Keratinocyte (primary cell): Measurements from ENCODE around the gene HMX3. TPM values are rescaled to one million over a fixed set of nuclear protein-coding genes. Genes with fewer than 3 reads are reported as not detected.

Source experiments
- DNase-seq: peaks from one replicate; pipeline ENCODE4 v3.0.0-alpha.2; 2011; ENCODE audit warnings: low read depth, missing footprints, low spot score
- FAIRE-seq: peaks from 2 replicates; lab custom pipeline; 2011; peaks lifted over from hg19 to GRCh38; lab: Jason Lieb, UNC
- H2AFZ ChIP-seq: 2 replicates; pipeline ENCODE4 v1.6.0; 2012; ENCODE audit warnings: low read length, control low read depth, inconsistent platforms; ENCODE audit not compliant: control insufficient read depth
- H3K27ac ChIP-seq: 2 replicates; pipeline ENCODE4 v1.5.1; 2011; ENCODE audit warnings: low read length; ENCODE audit not compliant: control insufficient read depth, insufficient read depth
- H3K27me3 ChIP-seq: 3 replicates; pipeline ENCODE4 v1.6.0; 2011; ENCODE audit warnings: low read length; ENCODE audit not compliant: control insufficient read depth, insufficient read depth; ENCODE audit errors: extremely low read depth
- H3K36me3 ChIP-seq, 2 experiments: 2 replicates in 1 of 2; 3 replicates in 1 of 2; pipeline ENCODE4 v1.5.1; 2011; ENCODE audit warnings: low read length in 2 of 2, mild to moderate bottlenecking in 1 of 2; ENCODE audit not compliant: control insufficient read depth in 2 of 2, insufficient read depth in 2 of 2; ENCODE audit errors: extremely low read depth in 1 of 2
- H3K4me1 ChIP-seq: 3 replicates; pipeline ENCODE4 v1.5.1; 2011; ENCODE audit warnings: low read length; ENCODE audit not compliant: control insufficient read depth, insufficient read depth; ENCODE audit errors: extremely low read depth
- H3K4me2 ChIP-seq: 3 replicates; pipeline ENCODE4 v1.6.0; 2011; ENCODE audit warnings: low read depth, low read length; ENCODE audit not compliant: control insufficient read depth, insufficient read depth; ENCODE audit errors: extremely low read depth
- H3K4me3 ChIP-seq, 3 experiments: fragments of 200-600 bp in 1 of 3; sonication (generic) in 1 of 3; 2 replicates in 2 of 3; 3 replicates in 1 of 3; pipeline ENCODE4 v1.5.1; 2011 to 2016; ENCODE audit warnings: low read length in 3 of 3, mild to moderate bottlenecking in 3 of 3, control low read depth in 2 of 3, inconsistent platforms in 1 of 3, low read depth in 1 of 3, mixed read lengths in 1 of 3, mixed run types in 1 of 3, moderate library complexity in 1 of 3; ENCODE audit not compliant: control insufficient read depth in 2 of 3, insufficient read depth in 2 of 3; ENCODE audit errors: extremely low read depth in 1 of 3
- H3K79me2 ChIP-seq: 2 replicates; pipeline ENCODE4 v1.6.0; 2012; ENCODE audit warnings: low read length; ENCODE audit not compliant: control insufficient read depth, insufficient read depth
- H3K9ac ChIP-seq: 3 replicates; pipeline ENCODE4 v1.6.0; 2011; ENCODE audit warnings: low read length; ENCODE audit not compliant: control insufficient read depth, insufficient read depth; ENCODE audit errors: extremely low read depth
- H3K9me1 ChIP-seq: 3 replicates; pipeline ENCODE4 v1.6.0; 2011; ENCODE audit warnings: low read length; ENCODE audit not compliant: control insufficient read depth, insufficient read depth; ENCODE audit errors: extremely low read depth
- H3K9me3 ChIP-seq: 2 replicates; pipeline ENCODE4 v1.5.1; 2012; ENCODE audit warnings: low read depth, low read length; ENCODE audit not compliant: control insufficient read depth
- H4K20me1 ChIP-seq: 3 replicates; pipeline ENCODE4 v1.6.0; 2011; ENCODE audit warnings: low read length; ENCODE audit not compliant: control insufficient read depth, insufficient read depth; ENCODE audit errors: extremely low read depth
- CTCF ChIP-seq, 3 experiments: IDR thresholded peaks in 1 of 3; conservative IDR thresholded peaks in 1 of 3; optimal IDR thresholded peaks in 1 of 3; 2 replicates in 2 of 3; 3 replicates in 1 of 3; pipeline versions ENCODE3 to v1.5.1; 2011; ENCODE audit warnings: low read length in 3 of 3, mild to moderate bottlenecking in 3 of 3, moderate library complexity in 2 of 3, control low read depth in 1 of 3, inconsistent platforms in 1 of 3; ENCODE audit not compliant: insufficient read depth in 2 of 3; ENCODE audit errors: extremely low read depth in 1 of 3
- EZH2 ChIP-seq: IDR thresholded peaks from one replicate; pipeline ENCODE4 v1.6.1; 2012; ENCODE audit warnings: inconsistent platforms, mild to moderate bottlenecking, low read length, moderate library complexity
- dilution Hi-C: fragments of 300-500 bp; cut with MboI; formaldehyde crosslinking; loops from one replicate; pipeline ENCODE4 v1.7.0; 2020; ENCODE audit warnings: low sequenced_read_pairs; ENCODE audit not compliant: extremely low pct_ligation_motif_present
- polyA plus RNA-seq, 5 experiments: library from polyadenylated mRNA; depleted of rRNA in 3 of 5; stranded (reverse) in 3 of 5; stranded (forward) in 1 of 5; unstranded in 1 of 5; fragments of >200 nt; gene quantifications; 1 replicate in 1 of 5; 2 replicates in 3 of 5; 3 replicates in 1 of 5; pipeline versions ENCODE4 v1.2.1 to v1.2.3, GENCODE V29; 2011 to 2012; ENCODE audit warnings: missing spikeins in 2 of 5, low read depth in 1 of 5, low replicate concordance in 1 of 5

HMX3 gene
- polyA plus RNA-seq, 1 donor (not counting 4 experiments of a cell fraction or from before 2014, with no cell fraction given), result not detected

- H2AFZ ChIP-seq, result no peak overlapping the region
- H3K9me1 ChIP-seq, result no peaks in the 10 kb centered on the region
- H3K9ac ChIP-seq, result no peak overlapping the region
- TF ChIP-seq EZH2 (no peak), CTCF (optimal IDR thresholded peaks at IDR 0.05 in 1 of 3, IDR thresholded peaks at IDR 0.05 in 1 of 3, conservative IDR thresholded peaks at IDR 0.05 in 1 of 3; ENCODE audit: extremely low read depth in 1 of 3, insufficient read depth in 2 of 3, low read length in 3 of 3) (no peak)
- peaks cover 4% of the 10 kb centered on the region for H3K4me1 ChIP-seq
- peaks cover 7% of the 10 kb centered on the region for H4K20me1 ChIP-seq
- H3K27me3 ChIP-seq, result peaks cover 99% of the 10 kb centered on the region
- no peaks in the 10 kb centered on the region for H3K79me2 ChIP-seq
- no peaks in the 10 kb centered on the region for H3K36me3 ChIP-seq
- no peak overlapping the region for H3K4me2 ChIP-seq
- no peak for DNase-seq
- dilution Hi-C loops, result no loop called here
- no peaks in the 10 kb centered on the region for H3K9me3 ChIP-seq
- no peak overlapping the region for H3K27ac ChIP-seq
- no peak overlapping the region for H3K4me3 ChIP-seq
- no peak for FAIRE-seq
These were observed 7.0 kb downstream of the HMX3 start for GRCh38 chr10:123142701-123143161.

GRCh38 chr10:123143162-123143824 lies 7.5 kb downstream of the HMX3 start:
- Histone ChIP-seq H3K36me3 (no peaks in the 10 kb centered on the region), H3K4me1 (peaks cover 4% of the 10 kb centered on the region), H3K9ac (no peak overlapping the region), H4K20me1 (peaks cover 7% of the 10 kb centered on the region), H3K4me3 (no peak overlapping the region), H3K9me1 (no peaks in the 10 kb centered on the region), H3K4me2 (no peak overlapping the region), H2AFZ (no peak overlapping the region), H3K27me3 (peaks cover 99% of the 10 kb centered on the region), H3K79me2 (no peaks in the 10 kb centered on the region), H3K9me3 (no peaks in the 10 kb centered on the region), H3K27ac (no peak overlapping the region)
- no peak for FAIRE-seq
- DNase-seq, result no peak
- TF ChIP-seq CTCF (optimal IDR thresholded peaks at IDR 0.05 in 1 of 3, IDR thresholded peaks at IDR 0.05 in 1 of 3, conservative IDR thresholded peaks at IDR 0.05 in 1 of 3; ENCODE audit: extremely low read depth in 1 of 3, insufficient read depth in 2 of 3, low read length in 3 of 3), result no peak
- dilution Hi-C loops, result no loop called here
